Astrocyte (in vitro differentiated cells and primary cell): ENCODE results near the gene PLD4. TPM values are rescaled to one million over a fixed set of nuclear protein-coding genes. Genes with fewer than 3 reads are reported as not detected.

Source experiments
- DNase-seq: peaks from one replicate; pipeline ENCODE4 v3.0.0-alpha.2; 2010; ENCODE audit warnings: low read depth
- FAIRE-seq: peaks from 2 replicates; lab custom pipeline; 2011; peaks lifted over from hg19 to GRCh38; lab: Jason Lieb, UNC
- H2AFZ ChIP-seq: 2 replicates; pipeline ENCODE4 v1.6.0; 2012; ENCODE audit warnings: low read depth, low read length, inconsistent platforms
- H3K27ac ChIP-seq: 2 replicates; pipeline ENCODE4 v1.5.1; 2011; ENCODE audit warnings: low read depth, low read length, inconsistent platforms
- H3K27me3 ChIP-seq: 2 replicates; pipeline ENCODE4 v1.6.0; 2011; ENCODE audit warnings: low read length, inconsistent platforms; ENCODE audit not compliant: insufficient read depth
- H3K36me3 ChIP-seq: 2 replicates; pipeline ENCODE4 v1.5.1; 2011; ENCODE audit warnings: low read length, inconsistent platforms; ENCODE audit not compliant: insufficient read depth
- H3K4me1 ChIP-seq: 2 replicates; pipeline ENCODE4 v1.5.1; 2011; ENCODE audit warnings: low read length, inconsistent platforms; ENCODE audit not compliant: insufficient read depth
- H3K4me2 ChIP-seq: 2 replicates; pipeline ENCODE4 v1.6.0; 2012; ENCODE audit warnings: low read length, inconsistent platforms
- H3K4me3 ChIP-seq: 2 replicates; pipeline ENCODE4 v1.5.1; 2011; ENCODE audit warnings: low read depth, mild to moderate bottlenecking, low read length, inconsistent platforms; ENCODE audit not compliant: insufficient read depth
- H3K79me2 ChIP-seq: 2 replicates; pipeline ENCODE4 v1.6.0; 2012; ENCODE audit warnings: mild to moderate bottlenecking, low read length, inconsistent platforms; ENCODE audit not compliant: insufficient read depth
- H3K9ac ChIP-seq: 2 replicates; pipeline ENCODE4 v1.6.0; 2012; ENCODE audit warnings: mild to moderate bottlenecking, low read length, inconsistent platforms
- H3K9me3 ChIP-seq: 2 replicates; pipeline ENCODE4 v1.5.1; 2012; ENCODE audit warnings: low read depth, mild to moderate bottlenecking, low read length, inconsistent platforms; ENCODE audit not compliant: insufficient read depth
- H4K20me1 ChIP-seq: 2 replicates; pipeline ENCODE4 v1.6.0; 2012; ENCODE audit warnings: low read length, inconsistent platforms; ENCODE audit not compliant: insufficient read depth
- H3K27ac Mint-ChIP-seq: one replicate; pipeline ENCODE4 v1.8.0; 2021; ENCODE audit warnings: mild to moderate bottlenecking, mixed read lengths; ENCODE audit not compliant: unreplicated experiment
- H3K27me3 Mint-ChIP-seq: one replicate; pipeline ENCODE4 v1.8.0; 2021; ENCODE audit warnings: low read depth, mixed read lengths; ENCODE audit not compliant: unreplicated experiment
- H3K36me3 Mint-ChIP-seq: one replicate; pipeline ENCODE4 v1.8.0; 2021; ENCODE audit warnings: low read depth, mixed read lengths; ENCODE audit not compliant: unreplicated experiment
- H3K4me1 Mint-ChIP-seq: one replicate; pipeline ENCODE4 v1.8.0; 2021; ENCODE audit warnings: low read depth, mixed read lengths; ENCODE audit not compliant: unreplicated experiment
- H3K4me3 Mint-ChIP-seq: one replicate; pipeline ENCODE4 v1.8.0; 2021; ENCODE audit warnings: mild to moderate bottlenecking, moderate library complexity, mixed read lengths; ENCODE audit not compliant: unreplicated experiment
- H3K9me3 Mint-ChIP-seq: one replicate; pipeline ENCODE4 v1.8.0; 2021; ENCODE audit warnings: mild to moderate bottlenecking, mixed read lengths; ENCODE audit not compliant: unreplicated experiment
- EZH2 ChIP-seq: IDR thresholded peaks from 2 replicates; pipeline ENCODE4 v1.6.1; 2012; ENCODE audit warnings: mild to moderate bottlenecking, low read length, inconsistent platforms; ENCODE audit not compliant: insufficient read depth
- total RNA-seq: library from RNA; stranded (reverse); gene quantifications from 2 replicates; pipeline ENCODE4 v1.2.1, GENCODE V29; 2021
- TF ChIP-seq, protein P1 (sequence below): IDR thresholded peaks from 2 replicates; pipeline ENCODE4 v1.5.1; 2011; ENCODE audit warnings: low read depth, mild to moderate bottlenecking, inconsistent platforms, low read length, moderate library complexity; ENCODE audit not compliant: insufficient read depth

PLD4 gene
- total RNA-seq, 1 donor from 2014 or later, result 0.14 TPM

DNA sequence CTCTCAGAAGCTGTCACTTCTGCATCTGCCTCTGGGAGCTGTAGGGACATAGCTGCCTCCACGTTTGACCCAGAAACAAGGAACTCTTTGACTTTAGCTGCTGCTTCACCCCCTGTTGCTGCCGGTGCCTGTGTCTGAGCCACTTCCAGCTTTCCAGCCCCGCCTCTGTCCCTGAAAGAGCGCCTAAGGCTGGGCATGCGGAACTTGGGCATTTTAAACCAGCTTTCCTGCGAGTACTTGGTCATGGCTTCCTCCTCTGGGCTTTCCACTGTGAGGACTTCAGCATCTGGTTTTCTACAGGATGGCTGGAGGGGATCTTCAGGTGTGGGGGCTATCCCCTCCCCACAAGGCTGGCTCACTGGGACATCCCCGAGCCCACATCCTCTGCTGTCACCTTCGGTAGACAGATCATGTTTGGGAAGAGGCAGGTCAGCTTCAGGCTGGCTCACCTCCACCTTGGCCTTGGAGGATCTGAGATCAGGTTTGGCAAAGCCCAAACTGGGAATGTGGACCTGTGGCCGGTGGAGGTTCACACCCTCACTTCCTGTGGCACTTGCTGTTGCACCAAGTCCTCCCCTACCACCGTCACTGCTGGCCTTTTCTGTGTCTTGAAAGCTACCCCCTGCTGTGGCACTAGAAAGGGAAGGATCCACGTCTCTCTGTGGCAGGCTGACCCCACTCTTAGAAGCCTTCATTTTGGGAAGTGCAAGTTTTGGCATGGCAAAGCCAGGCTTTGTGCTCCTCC, 15.2 kb downstream of the PLD4 start:
- DNase-seq, result no peak

DNA sequence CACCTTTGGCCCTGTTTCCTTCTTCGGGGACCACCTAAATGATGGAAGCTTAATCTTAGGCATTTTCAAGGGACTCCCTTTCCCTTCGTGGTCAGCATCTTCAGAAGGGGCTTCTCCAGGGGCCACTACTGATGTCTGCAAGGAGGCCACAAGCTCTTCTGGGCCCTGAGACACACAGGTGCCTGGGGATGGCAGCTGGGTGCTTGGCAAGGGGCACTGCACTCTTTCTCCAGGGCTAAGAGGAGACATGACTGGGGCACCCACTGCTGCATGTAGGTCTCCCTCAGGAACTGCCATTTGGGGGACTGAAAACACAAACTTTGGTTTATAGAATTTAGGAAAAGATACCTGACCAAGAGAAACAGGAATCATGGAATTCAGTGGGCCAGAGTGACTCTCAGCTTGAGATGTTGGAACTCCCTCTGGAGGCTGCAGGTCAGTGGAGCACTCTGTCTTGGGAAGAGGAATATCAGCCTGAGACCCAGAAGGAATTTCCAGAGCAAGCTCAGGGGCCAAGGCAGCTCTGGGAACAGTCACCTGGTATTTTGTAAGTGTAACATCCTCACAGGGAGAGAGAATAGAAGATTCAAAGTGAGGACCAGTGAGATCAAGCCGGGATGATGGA, 16.0 kb downstream of the PLD4 start:
- Mint-ChIP-seq H3K27ac (no peak overlapping the region), H3K4me3 (no peak overlapping the region)
- no peak for DNase-seq

More for the DNA sequence above, 15.2 kb downstream of the PLD4 start:
- no peak for FAIRE-seq
- Histone ChIP-seq H4K20me1 (no peaks in the 10 kb centered on the region), H3K27ac (no peak overlapping the region), H3K9me3 (no peaks in the 10 kb centered on the region), H3K9ac (no peak overlapping the region), H2AFZ (no peak overlapping the region), H3K4me2 (no peak overlapping the region), H3K36me3 (no peaks in the 10 kb centered on the region), H3K27me3 (peaks cover 3% of the 10 kb centered on the region), H3K4me3 (no peak overlapping the region), H3K4me1 (no peaks in the 10 kb centered on the region), H3K79me2 (no peaks in the 10 kb centered on the region)
- no peak overlapping the region for H3K4me3 Mint-ChIP-seq
- no peaks in the 10 kb centered on the region for H3K4me1 Mint-ChIP-seq
- H3K36me3 Mint-ChIP-seq, result peaks cover 26% of the 10 kb centered on the region
- TF ChIP-seq EZH2, result no peak
- TF ChIP-seq, protein P1, sequence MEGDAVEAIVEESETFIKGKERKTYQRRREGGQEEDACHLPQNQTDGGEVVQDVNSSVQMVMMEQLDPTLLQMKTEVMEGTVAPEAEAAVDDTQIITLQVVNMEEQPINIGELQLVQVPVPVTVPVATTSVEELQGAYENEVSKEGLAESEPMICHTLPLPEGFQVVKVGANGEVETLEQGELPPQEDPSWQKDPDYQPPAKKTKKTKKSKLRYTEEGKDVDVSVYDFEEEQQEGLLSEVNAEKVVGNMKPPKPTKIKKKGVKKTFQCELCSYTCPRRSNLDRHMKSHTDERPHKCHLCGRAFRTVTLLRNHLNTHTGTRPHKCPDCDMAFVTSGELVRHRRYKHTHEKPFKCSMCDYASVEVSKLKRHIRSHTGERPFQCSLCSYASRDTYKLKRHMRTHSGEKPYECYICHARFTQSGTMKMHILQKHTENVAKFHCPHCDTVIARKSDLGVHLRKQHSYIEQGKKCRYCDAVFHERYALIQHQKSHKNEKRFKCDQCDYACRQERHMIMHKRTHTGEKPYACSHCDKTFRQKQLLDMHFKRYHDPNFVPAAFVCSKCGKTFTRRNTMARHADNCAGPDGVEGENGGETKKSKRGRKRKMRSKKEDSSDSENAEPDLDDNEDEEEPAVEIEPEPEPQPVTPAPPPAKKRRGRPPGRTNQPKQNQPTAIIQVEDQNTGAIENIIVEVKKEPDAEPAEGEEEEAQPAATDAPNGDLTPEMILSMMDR, result no peak
- peaks cover 2% of the 10 kb centered on the region for H3K9me3 Mint-ChIP-seq
- H3K27ac Mint-ChIP-seq, result no peak overlapping the region
- H3K27me3 Mint-ChIP-seq, result peaks cover 54% of the 10 kb centered on the region

More for the DNA sequence above, 16.0 kb downstream of the PLD4 start:
- Mint-ChIP-seq H3K4me1 (no peaks in the 10 kb centered on the region), H3K36me3 (peaks cover 26% of the 10 kb centered on the region), H3K27me3 (peaks cover 48% of the 10 kb centered on the region), H3K9me3 (peaks cover 2% of the 10 kb centered on the region)
- Histone ChIP-seq H3K4me3 (no peak overlapping the region), H3K9ac (no peak overlapping the region), H3K36me3 (no peaks in the 10 kb centered on the region), H3K27ac (no peak overlapping the region), H3K4me2 (no peak overlapping the region), H3K79me2 (no peaks in the 10 kb centered on the region), H3K27me3 (no peaks in the 10 kb centered on the region), H3K9me3 (no peaks in the 10 kb centered on the region), H4K20me1 (no peaks in the 10 kb centered on the region), H3K4me1 (no peaks in the 10 kb centered on the region), H2AFZ (no peak overlapping the region)
- FAIRE-seq, result no peak
- TF ChIP-seq EZH2, result no peak
- TF ChIP-seq, protein P1, result no peak
